PFSK-1 (cell line): ENCODE data around the gene ALOX12.

Source experiments
- FOXP2 ChIP-seq: optimal IDR thresholded peaks from 2 replicates; pipeline ENCODE3; 2011; ENCODE audit warnings: borderline replicate concordance, control low read depth, inconsistent platforms; ENCODE audit not compliant: insufficient read depth; ENCODE audit errors: extremely low read length, extremely low read depth
- POLR2AphosphoS5 ChIP-seq: IDR thresholded peaks from 2 replicates; pipeline ENCODE4 v1.6.1; 2012; ENCODE audit warnings: low read depth, mild to moderate bottlenecking, control low read depth, low read length, moderate library complexity
- SIN3A ChIP-seq: IDR thresholded peaks from 2 replicates; pipeline ENCODE4 v1.6.1; 2012; ENCODE audit warnings: mild to moderate bottlenecking, low read length, moderate library complexity, borderline replicate concordance; ENCODE audit not compliant: insufficient read depth
- TAF1 ChIP-seq: IDR thresholded peaks from 2 replicates; pipeline ENCODE4 v1.6.1; 2012; ENCODE audit warnings: low read length, control low read depth, borderline replicate concordance; ENCODE audit not compliant: insufficient read depth
- TF ChIP-seq, protein P1 (sequence below), 2 experiments: IDR thresholded peaks; 2 replicates each; pipeline versions ENCODE4 v1.6.1 to v1.8.0; 2011 to 2012; ENCODE audit warnings: low read depth in 2 of 2, low read length in 2 of 2, control low read depth in 1 of 2, inconsistent platforms in 1 of 2, mild to moderate bottlenecking in 1 of 2, moderate library complexity in 1 of 2; ENCODE audit not compliant: insufficient read depth in 1 of 2

The ALOX12 gene

DNA sequence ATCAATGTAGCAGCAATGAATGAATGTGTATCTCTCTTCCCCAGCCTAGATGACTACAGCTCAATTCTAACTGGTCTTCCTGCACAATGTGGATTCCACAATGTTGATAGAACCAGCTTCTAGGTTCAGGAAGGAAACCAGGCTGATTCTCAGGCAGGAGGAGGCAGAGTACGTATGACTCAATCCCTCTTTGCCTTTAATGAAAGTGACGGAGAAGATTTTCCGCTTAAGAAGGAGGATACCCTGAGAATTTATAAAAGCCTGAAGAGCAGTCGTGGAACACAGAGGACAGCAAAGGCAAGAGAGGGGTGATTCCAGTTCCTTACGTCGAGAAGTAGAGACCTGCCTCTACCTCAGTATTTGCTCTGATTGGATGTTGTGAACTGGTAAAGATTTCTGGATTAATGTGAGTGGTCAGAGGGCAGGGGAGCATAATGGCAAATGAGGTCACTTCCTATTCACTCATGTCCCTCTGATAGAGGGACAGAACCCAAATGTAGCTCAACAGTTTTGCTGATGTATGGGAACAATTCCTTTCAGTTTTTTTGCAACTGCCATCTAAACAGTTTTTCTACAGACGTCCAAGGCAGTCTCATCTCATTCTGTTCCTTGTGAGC lies 63.1 kb downstream of the ALOX12 start:
- TF ChIP-seq SIN3A (no peak), POLR2AphosphoS5 (no peak), TAF1 (no peak), FOXP2 (no peak)
- TF ChIP-seq, protein P1, sequence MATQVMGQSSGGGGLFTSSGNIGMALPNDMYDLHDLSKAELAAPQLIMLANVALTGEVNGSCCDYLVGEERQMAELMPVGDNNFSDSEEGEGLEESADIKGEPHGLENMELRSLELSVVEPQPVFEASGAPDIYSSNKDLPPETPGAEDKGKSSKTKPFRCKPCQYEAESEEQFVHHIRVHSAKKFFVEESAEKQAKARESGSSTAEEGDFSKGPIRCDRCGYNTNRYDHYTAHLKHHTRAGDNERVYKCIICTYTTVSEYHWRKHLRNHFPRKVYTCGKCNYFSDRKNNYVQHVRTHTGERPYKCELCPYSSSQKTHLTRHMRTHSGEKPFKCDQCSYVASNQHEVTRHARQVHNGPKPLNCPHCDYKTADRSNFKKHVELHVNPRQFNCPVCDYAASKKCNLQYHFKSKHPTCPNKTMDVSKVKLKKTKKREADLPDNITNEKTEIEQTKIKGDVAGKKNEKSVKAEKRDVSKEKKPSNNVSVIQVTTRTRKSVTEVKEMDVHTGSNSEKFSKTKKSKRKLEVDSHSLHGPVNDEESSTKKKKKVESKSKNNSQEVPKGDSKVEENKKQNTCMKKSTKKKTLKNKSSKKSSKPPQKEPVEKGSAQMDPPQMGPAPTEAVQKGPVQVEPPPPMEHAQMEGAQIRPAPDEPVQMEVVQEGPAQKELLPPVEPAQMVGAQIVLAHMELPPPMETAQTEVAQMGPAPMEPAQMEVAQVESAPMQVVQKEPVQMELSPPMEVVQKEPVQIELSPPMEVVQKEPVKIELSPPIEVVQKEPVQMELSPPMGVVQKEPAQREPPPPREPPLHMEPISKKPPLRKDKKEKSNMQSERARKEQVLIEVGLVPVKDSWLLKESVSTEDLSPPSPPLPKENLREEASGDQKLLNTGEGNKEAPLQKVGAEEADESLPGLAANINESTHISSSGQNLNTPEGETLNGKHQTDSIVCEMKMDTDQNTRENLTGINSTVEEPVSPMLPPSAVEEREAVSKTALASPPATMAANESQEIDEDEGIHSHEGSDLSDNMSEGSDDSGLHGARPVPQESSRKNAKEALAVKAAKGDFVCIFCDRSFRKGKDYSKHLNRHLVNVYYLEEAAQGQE (IDR thresholded peaks at IDR 0.05; ENCODE audit: insufficient read depth in 1 of 2, low read depth in 2 of 2, low read length in 2 of 2): no peak
